Measurements from ENCODE around the gene PRR36.

The PRR36 gene

GRCh38 chr19:7843521-7843920, 30.7 kb downstream of the PRR36 start:
- in situ Hi-C loops (cut with MboI; ENCODE audit: low pct_unique_long_range_greater_than_20kb, low sequenced_read_pairs, unreplicated experiment): no loop called here
- DNase-seq (ENCODE audit: low spot score): no peak
- no peak for TF ChIP-seq CTCF (IDR thresholded peaks at IDR 0.05; ENCODE audit: extremely low read depth, insufficient read depth, missing control alignments)

GRCh38 chr19:7842661-7843294, 31.4 kb downstream of the PRR36 start:
- DNase-seq (ENCODE audit: low spot score): no peak
- in situ Hi-C loops (cut with MboI; ENCODE audit: low pct_unique_long_range_greater_than_20kb, low sequenced_read_pairs, unreplicated experiment): no loop called here
- TF ChIP-seq CTCF (IDR thresholded peaks at IDR 0.05; ENCODE audit: extremely low read depth, insufficient read depth, missing control alignments): no peak

GRCh38 chr19:7841751-7842660, 32.2 kb downstream of the PRR36 start:
- in situ Hi-C loops (cut with MboI; ENCODE audit: low pct_unique_long_range_greater_than_20kb, low sequenced_read_pairs, unreplicated experiment): no loop called here
- TF ChIP-seq CTCF (IDR thresholded peaks at IDR 0.05; ENCODE audit: extremely low read depth, insufficient read depth, missing control alignments): no peak
- DNase-seq (ENCODE audit: low spot score): no peak

- TF ChIP-seq CTCF (IDR thresholded peaks at IDR 0.05; ENCODE audit: extremely low read depth, insufficient read depth, missing control alignments): no peak
- DNase-seq (ENCODE audit: low spot score): no peak
- in situ Hi-C loops (cut with MboI; ENCODE audit: low pct_unique_long_range_greater_than_20kb, low sequenced_read_pairs, unreplicated experiment): no loop called here
Observed at GRCh38 chr19:7840629-7841028, 33.6 kb downstream of the PRR36 start.

- TF ChIP-seq CTCF (IDR thresholded peaks at IDR 0.05; ENCODE audit: extremely low read depth, insufficient read depth, missing control alignments): no peak
- DNase-seq (ENCODE audit: low spot score): no peak
- in situ Hi-C loops (cut with MboI; ENCODE audit: low pct_unique_long_range_greater_than_20kb, low sequenced_read_pairs, unreplicated experiment): no loop called here
Observed at GRCh38 chr19:7839476-7839875, 34.7 kb downstream of the PRR36 start.

GRCh38 chr19:7833225-7834099, 40.7 kb downstream of the PRR36 start:
- in situ Hi-C loops (cut with MboI; ENCODE audit: low pct_unique_long_range_greater_than_20kb, low sequenced_read_pairs, unreplicated experiment): no loop called here
- TF ChIP-seq CTCF (IDR thresholded peaks at IDR 0.05; ENCODE audit: extremely low read depth, insufficient read depth, missing control alignments): no peak
- peak; percentile 8 for DNase-seq (ENCODE audit: low spot score)
